UCSD-AML1 (cell line): ENCODE data around the gene EEFSEC.

Source experiments
- DNase-seq: peaks from one replicate; lab custom pipeline; 2025; ENCODE audit not compliant: unreplicated experiment; lab: John Stamatoyannopoulos, UW

Gene EEFSEC

DNA sequence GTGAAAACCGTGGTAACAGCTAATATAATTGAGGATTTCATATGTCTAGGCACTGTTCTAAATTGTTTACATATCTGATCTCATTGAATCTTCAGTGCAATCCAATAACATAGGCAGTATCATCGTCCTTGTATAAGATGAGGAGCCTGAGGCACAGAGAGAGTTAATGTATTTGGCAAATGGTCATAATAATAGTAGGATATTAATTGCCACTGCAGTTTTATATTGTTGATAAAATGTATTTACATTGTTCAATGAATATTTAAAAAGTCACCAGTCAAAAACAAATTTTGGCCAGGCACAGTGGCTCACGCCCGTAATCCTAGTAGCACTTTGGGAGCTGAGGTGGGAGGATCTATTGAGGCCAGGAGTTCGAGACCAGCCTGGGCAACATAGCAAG, 88.5 kb downstream of the EEFSEC start:
- DNase-seq = no peak

DNA sequence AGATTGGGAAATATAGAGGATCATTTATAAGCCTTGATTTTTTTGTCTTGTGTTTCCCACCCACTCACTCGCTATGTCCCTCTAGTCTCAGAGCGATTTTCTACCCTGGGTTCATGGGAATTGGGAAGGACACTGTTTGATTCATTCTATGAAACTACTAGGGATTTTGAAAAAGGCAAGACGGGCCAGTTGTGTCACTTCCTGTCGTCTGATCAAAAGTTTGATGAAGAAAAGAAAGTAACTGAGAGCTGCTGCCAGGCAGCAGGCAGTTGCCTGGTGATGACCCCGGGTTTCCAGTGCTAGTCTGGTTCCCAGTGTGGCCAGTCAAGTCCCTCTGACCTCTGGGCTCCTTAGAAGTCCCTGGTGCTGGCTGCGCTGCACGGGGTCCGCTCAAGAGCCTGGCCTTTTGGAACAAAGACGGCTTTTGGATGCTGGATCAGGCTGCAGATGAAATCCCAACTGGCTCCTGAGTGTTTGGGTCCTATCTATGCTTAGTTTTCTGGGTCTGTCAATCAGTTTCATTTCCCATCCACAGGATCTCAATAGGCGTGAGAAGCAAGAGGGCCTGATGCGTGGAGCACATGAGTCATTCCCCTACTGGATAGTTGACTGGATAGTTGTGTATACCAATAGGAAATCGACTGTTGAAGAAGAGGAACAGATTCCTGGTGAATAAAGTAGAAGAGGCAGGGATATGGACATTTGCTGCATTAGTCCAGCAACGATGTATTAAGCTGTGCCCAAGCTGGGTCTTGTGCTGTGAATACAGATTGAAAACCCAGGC, 89.7 kb downstream of the EEFSEC start:
- DNase-seq = no peak

DNA sequence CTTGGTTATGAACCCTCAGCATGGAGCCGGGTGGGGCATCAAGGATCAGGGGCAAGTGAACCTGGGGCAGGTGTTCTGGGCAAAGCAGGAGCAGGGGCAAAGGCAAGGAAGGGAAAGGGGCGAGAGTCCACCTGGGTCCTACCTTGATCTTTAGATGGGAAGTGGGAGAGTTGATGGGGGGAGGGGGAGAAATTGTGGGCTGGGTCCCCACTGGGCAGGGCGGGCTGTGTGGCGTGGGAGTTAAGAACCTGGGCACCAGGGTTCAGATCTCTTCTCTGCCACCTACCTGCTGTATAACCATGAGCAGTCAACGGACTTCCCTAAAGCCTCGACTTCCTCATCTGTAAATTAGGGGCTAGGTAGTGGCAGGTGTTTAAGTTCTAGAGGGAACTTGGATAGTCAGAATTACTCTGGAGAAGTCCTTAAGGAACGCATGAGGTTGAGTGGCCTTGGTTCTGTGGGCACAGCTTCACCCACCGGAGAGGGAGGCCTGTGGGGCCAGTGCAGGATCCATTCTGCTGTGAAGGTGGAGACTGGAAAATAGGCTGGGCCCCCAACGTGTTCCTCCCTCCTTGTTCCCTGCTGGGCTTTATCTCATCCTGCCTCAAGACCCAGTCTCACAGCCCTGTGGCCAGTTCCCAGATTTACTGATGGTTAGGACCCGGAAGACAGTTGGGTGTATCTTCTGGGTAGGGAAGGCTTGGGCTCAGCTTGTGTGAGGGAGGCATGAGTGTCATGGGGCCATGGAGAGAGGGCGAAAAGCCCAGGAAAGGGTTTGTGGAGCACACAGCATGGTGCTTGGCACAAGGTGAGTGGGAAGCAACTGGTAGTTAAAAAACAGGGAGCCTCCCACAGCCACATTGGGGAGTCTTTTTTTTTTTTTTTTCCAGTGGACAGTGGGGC, 90.6 kb downstream of the EEFSEC start:
- DNase-seq = no peak

DNA sequence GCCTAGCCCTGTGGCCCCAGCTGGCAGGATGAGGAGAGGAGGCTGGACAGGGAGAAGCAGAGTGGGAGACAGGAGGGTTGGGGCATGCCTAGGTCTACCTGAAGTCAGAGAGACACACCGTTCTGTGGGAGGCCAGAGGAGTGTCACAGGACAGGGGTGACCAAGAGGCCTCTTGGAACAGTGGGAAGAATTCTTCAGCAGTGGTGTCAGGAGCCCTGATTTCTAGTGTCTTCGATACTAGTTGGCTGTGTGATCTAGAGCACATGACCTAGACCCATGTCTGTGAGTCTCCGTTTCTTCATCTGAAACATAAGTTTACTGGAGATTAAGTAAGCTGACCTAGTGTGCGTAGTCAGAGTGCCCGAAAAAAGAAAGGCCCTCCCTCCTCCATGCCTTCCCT, 92.2 kb downstream of the EEFSEC start:
- DNase-seq = no peak

DNA sequence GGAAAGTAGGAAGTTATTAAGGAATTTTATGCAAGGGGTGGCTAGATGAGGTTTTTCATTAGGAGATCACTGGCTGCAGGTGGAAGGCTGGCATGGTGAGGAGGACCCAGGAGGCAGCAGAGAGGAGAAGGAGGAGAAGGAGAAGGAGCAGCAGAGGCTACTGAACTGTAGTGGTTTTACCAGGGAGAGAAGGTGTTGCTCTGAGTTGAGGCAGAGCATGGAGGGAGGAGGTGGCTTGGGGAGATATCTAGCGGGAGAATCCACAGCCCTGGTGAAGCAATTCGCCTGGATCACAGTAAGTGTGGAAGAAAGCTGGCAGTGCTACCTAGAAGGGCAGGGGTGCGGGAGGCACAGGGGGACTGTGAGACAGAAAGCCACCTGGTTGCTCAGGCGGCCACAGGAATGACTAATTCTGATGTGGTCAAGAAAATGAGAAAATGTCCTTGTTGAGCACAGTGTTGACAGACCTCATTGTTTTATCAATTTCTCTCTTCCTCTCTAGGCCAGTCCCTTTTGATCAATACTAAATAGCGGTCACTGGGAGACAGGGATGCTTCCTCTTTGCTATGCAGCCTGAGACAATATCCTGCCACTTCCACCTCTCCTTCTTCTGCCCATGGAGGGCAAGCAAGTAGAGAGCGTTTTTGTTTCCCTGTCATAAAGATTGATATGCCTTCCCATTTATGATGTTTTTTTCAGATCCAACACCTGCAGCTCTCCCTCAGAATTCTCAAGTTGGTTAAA, 94.6 kb downstream of the EEFSEC start:
- DNase-seq = no peak

DNA sequence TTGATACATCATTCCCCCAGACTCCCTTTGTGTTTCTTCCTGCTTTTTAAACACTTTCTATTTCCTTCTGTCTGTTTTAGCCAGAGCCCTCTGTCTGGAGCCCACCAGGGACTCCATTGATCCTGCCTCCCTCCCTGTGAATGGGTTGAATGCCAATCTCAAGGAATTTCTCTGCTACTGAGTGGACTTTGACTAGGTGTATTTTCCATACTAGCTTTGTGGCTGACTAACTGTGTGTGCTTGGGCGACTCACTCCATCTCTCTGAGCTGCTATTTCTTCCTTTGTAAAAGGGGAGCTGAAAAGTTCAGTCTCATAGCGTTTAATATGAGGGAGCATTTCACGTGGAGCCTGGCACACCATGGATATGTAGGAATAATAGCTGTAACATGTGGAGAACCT, 98.8 kb downstream of the EEFSEC start:
- DNase-seq = no peak

DNA sequence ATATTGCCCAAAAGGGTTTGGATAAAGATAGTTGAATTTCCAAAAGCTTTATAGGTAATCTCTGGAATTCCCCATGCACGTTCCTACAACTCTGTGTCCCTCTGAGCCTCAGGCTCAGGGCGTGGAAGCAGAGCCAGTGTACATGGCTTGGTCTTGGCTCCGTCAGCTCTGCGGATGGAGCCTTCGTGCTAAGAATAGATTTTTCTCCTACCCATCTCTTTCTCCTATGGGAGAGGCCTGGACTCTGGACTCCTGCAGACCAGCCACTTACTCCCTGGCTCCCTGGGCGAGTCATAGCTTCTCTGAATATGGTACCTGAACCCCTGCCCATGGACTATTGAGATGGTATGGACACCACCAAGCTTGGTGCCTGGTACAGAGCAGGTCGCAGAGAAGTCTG, 99.9 kb downstream of the EEFSEC start:
- DNase-seq = no peak

DNA sequence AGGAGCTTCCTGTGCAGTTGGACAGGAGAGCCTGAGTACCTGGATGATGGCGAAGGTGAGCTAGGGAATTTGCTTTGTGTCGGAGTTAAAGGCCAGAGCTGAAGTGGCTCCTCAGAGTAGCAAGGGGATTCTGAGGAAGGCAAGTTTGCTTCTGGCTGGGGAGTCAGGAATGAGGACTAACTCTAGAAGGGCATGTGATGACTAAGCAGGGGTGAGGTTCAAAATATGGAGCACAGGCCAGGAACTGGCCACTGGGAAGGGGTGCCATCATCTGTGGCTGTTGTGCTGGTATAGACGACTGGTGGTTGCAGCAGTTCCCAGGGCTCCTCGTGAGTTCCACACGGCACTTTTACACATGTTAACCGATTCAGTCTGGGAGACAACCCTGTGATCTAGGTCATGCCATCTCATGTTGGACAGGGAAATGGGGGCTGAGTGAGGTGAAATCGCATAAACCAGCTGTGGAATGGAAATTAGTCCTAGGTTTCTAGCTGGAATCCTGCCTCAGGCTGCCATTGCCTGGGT, 100.8 kb downstream of the EEFSEC start:
- DNase-seq = no peak

DNA sequence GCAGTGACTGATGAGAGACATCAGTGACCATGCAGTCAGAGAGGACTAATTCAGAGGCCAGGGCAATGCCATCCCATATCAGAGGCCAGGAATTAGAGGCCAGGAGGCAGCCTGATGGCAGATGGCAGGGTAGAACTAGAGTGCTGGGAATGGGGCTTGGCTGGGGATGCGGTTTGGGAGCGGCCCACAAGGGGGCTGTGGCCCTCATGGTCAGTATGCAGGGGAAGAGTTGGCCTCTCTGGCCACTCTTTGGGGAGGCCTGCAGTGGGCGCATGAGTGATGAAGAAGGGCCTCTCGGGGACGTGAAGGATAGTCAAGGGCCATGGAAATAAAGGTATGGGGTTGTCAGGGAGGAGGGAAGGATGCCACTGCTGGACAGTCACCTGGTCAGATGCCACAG, 101.7 kb downstream of the EEFSEC start:
- DNase-seq = no peak

DNA sequence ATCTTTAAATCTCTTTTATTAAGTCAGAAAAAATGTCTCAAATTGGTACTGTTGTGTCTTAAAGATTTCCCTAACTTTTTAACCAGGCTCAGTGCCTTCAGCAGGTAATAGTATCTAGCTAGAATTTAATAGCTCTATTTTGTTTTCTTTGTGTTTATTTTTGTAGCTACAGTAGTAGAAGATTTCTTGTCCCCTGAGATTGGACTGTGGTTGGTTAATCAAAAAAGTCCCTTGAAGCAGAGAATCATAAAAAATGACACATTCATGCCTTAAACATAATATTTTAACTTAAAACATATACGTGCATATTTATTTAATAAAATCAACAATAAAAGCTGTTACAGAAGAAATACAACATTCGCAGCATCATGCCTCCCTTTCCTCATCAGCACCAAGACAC, 102.8 kb downstream of the EEFSEC start:
- DNase-seq = no peak

DNA sequence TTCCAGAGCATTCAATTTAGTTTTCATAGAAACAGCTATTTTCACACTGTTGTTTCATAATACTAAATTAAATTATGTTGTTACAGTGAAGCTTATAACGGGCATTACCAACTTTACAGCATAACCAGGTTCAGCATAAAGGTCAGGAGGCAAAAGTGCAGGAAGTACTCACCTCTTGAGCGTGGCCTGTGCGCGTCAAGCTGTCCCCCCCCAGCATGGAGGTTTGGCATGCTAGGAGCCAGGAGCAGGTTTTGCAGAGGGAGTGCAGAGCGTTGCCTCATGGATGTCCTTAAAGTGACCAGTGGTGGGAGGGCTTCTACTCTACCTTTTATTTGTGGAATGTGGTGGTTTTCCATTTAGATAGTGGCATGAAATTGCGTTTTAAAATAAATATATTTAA, 104.4 kb downstream of the EEFSEC start:
- no peak for DNase-seq

DNA sequence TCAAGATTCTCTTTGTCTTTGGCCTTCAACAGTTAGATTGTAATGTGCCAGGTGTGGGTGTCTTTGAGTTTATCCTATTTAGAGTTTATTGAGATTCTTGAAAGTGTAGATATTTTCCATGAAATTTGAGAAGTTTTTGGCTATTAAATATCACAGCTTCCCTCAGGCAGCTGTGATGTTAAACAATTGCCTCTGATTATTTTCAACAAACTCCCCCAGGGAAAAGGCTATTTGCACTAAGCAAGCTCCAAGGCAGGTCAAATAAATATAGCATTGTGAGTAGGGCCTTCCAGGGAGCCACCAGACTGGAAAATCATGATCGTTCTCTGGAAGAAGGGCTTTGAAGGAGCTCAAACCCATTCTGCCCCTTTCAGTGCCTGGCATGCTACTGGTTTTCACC, 107.0 kb downstream of the EEFSEC start:
- no peak for DNase-seq

DNA sequence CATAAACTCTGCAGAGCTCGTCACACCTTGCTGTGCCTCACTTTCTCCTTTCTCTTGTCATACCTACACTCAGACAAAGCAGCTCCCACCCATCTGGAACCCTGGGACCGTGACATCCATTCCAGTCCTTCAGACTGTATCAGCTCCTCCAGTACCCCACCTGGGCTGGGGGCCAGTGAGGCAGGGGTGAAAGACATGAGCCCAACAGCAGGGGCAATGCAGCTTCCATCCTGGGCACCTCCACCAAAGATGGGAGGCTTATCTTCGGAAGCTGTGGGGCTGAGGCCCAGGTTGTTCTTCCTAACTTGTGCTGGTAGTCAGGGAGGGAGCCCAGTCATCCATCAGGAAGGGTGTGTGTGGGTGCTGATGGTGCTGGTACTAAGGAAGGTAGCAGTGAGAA, 109.2 kb downstream of the EEFSEC start:
- no peak for DNase-seq

DNA sequence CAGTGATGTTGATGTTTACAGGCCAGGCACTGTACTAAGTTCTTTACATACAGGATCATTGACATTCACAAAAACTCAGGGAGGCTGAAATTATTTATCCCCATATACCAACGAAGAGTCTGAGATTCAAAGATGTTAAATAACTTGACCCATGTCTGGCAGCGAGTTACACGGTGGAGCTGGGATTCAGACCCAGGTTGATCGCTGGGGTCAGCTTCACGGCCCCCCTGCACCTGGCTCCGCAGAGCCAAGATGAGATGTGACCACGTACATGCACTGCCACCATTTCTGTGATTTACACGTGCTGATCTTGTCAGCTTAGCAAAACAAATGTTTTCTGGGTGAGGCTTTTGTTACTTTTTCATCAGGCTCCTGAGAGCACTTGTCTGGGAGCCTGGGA, 109.8 kb downstream of the EEFSEC start:
- DNase-seq = no peak

DNA sequence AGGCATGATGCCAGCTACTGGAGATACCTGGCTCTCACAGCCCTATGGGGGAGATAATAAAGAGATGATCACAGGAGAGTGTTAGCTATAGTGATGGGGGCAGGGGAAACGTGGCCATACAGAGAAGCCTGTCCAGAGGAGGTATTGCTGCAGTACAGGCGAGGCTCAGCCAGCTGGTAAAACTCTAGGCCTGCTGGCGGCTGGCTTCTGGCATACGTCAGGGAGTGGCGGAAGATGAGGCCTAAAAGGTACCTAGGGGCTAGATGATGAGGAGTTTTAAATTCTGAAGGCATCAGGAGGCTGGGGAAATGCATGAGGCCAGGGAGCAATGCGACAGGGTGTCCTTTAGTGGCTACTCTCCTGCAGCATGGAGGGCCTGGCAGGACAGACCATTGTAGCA, 110.7 kb downstream of the EEFSEC start:
- DNase-seq = no peak

DNA sequence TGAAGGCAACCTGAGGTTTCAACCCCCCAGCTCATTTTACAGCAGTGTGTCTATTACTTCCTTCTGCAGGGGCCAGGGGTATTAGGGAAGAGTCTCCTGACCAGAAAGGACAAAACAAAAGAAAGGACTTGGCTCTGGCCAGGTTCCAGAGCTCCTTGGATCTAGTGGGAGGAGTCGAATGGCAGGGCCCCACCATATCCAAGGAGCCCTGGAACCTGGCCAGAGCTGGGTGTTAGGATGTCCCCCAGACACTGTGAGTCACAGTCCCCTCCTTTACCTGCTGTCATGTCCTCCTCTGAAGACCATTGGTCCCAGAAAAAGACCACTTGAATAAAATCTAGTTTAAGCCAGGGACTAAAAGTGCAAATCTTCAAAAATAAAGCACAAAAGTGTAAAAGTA, 113.2 kb downstream of the EEFSEC start:
- DNase-seq = no peak

DNA sequence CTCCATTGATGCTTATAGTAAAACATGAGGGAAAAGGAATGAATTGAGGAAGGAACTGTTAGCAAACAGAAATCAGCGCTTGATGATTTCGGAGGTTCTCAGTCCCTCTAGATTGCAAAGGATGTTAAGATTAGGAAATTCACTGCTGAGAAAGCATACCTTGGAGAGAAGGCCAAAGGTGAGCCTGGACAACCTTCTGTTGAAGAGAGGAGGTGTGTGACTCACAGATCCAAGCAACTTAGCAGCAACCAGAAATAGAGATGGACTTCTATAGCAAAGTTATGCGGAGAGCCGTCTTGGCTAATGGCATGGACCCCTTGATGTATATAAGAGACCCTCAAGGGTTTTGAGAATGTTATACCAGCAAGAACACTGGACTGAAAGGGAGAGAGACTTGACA, 114.3 kb downstream of the EEFSEC start:
- no peak for DNase-seq

DNA sequence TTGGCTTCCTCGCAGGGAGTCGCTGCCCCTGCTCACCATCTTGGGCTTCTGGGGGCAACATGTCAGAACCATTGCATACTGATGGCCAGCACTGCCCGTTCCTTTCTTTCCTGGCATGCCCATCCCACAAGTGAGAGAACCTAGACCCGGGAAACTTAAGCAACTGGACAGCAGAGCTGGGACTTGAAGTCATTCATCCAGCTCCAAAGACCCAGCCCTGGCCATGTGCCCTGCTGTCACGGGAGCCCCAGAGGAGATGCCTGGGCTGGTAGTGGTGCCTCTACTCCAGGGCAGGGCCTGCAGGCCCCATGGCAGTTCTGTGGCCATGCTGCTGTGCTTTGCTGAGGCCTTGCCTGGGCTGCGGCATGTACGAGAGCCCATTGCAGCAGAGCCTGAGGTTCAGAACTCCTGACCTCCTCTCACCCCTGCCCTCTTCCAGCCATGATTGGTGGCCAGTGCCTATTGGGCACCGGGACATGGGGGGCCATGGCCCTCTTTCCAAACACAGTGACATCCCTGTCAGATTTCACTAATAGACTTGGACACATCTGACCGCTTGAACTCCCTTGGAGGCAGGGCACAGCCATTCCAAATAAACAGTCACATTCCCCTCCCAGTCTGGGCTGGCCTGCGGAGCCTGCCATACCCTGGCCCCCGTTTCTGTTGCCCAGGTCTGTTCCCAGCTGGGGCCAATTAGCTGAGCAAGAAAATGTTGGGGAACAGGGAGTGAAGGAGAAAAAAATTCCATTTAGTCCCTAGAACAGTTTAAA, 115.9 kb downstream of the EEFSEC start:
- no peak for DNase-seq

DNA sequence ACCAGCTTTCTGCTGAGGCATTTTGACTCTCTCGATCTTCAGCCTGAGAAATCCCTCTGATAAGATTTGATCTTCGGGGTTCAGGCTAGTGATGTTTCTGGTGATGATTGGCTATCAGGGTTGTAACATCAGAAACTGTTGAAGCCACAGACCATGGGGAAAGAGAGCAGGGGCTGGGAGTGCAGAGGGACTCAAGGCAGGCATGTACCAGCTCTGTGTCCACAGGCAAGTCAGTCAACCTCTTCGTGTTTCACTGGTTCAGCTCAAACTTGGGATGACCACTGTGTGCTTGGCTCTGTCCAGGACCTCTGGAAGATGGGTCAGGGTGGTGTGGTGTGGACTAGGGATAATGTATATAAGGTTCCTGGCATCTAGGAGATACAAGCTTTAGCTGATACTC, 116.5 kb downstream of the EEFSEC start:
- no peak for DNase-seq

DNA sequence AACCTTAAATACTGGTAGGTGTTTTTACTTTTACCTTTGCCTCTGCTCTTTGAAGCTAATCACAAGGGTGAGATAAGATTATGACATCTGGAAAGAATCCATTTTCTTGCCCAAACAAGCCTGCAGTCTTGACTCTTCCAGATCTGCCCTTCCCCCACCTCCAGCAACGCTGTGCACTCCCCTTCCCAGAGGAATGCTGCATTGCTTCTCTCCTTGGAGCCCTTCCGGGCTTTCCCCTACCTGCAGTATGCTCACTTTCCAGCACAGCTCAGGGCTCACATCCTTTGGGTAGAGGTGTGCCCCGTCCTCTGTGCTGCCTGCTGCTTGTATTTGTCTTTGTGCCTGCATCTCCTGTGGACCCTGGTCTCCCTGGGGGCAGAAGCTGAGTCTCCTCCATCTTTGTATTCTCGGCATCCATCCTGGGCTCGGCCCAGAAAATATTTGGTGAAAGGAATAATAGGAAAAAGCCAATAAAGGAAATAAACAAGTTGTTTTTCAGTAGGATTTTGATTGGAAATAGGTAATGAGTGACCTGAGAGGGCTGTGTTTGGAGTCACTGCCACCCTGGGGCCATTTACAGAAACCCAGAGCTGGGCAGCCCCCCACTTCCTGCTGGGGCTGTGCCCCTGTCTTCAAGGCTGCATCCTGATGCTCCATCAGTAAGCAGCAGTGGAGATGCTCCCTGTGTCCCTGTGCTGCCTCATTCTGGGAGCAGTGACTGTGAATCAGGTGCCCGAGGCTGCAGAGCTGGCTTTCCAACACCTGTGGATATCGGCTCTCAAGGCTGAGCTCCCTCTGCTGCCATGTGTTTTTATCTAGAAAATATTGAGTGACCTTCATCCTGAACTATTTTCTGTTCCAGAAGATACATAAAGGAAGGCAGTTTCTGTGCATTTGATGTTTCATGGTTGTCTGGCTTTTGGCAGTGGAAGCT, 117.5 kb downstream of the EEFSEC start:
- DNase-seq = no peak
